NCI-H1436 treated with DMSO at 0.1 percent for 48 hours (cell line): ENCODE data around the gene AGXT.
A peak's percentile ranks its signal among the peaks of the same experiment; 100 is the strongest.
"Not testable (repeated sequence)": the region's sequence is repeated elsewhere in the genome, so short reads cannot be mapped to it uniquely, and the experiment has no call there.

Experiments used
- DNase-seq: peaks from one replicate; lab custom pipeline; 2025; lab: John Stamatoyannopoulos, UW

The AGXT gene

GRCh38 chr2:240840435-240841060 is 28.1 kb upstream of the AGXT start:
- peak; percentile 7 for DNase-seq

DNA sequence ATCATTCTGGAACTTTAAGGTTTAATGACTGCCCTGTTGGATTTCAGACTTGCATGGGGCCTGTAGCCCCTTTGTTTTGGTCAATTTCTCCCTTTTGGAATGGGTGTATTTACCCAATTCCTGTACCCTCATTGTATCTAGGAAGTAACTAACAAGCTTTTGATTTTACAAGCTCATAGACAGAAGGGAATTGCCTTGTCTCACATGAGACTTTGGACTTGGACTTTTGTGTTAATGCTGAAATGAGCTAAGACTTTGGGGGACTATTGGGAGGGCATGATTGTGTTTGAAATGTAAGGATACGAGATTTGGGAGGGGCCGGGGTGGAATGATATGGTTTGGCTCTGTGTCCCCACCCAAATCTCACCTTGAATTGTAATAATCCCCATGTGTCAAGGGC is 22.3 kb upstream of the AGXT start:
- not testable (repeated sequence) for DNase-seq

GRCh38 chr2:240846873-240847595 is 21.6 kb upstream of the AGXT start:
- no peak for DNase-seq

GRCh38 chr2:240847817-240848216 is 20.8 kb upstream of the AGXT start:
- no peak for DNase-seq

- DNase-seq = no peak
Measured at GRCh38 chr2:240848900-240849680, 19.5 kb upstream of the AGXT start.

DNA sequence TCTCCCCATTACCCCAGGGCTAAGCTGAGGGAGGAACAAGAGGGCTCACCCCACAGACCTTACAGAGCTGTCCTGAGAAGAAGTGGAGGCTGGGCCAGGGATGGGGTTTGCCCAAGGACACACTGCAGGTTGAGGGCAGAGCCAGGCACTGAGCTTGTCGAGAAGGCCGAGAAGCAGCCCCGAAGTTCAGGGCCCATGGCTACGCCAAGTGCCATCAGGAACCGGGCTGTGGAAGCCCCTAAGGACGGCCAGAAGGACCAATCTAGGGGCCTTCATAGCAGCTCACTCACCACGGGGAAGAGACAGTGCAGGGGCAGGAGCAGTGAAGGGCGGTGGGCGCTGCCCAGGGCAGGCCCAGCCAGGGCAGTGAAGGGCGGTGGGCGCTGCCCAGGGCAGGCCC is 18.6 kb upstream of the AGXT start:
- DNase-seq = no peak

DNA sequence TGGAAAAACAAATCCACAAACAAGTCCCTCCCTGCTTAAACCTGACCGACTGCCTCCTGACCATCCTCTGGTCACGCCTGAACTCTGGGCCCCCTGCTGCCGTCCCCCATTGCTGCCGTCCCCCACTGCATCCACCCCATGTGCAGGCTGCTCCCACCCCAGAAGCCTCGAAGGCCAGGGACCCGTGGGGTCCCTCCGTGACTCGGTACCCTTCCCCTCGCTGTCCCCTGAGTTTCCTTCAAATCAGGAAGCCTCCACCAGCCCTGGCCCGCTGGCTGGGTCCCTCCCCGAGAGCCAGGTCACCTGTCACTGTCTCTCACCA is 17.9 kb upstream of the AGXT start:
- no peak for DNase-seq

GRCh38 chr2:240851078-240851991 is 17.3 kb upstream of the AGXT start:
- DNase-seq = peak; percentile 9

- DNase-seq = no peak
Measured at GRCh38 chr2:240852671-240853314, 15.8 kb upstream of the AGXT start.

DNA sequence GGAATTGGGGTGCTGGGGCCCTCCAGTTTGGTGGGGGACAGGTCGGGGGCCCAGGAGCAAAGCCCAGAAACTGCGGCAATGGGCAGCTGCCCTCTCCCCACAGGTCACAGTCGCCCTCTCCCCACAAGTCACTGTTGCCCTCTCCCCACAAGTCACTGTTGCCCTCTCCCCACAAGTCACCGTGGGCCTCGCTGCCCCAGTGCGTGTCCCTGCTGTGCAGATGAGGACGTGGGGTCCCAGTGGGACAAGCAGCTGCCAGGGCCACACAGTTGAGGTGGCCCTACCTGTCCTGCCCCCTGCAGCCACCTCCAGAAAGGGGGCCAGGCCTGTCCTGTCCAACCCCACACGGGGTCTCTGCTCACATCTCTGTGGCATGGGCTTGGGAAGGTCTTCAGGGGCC is 13.0 kb upstream of the AGXT start:
- DNase-seq = no peak

GRCh38 chr2:240856151-240856980 is 12.3 kb upstream of the AGXT start:
- DNase-seq = no peak

GRCh38 chr2:240857039-240858008 is 11.3 kb upstream of the AGXT start:
- no peak for DNase-seq

GRCh38 chr2:240858321-240858720 is 10.3 kb upstream of the AGXT start:
- DNase-seq = no peak

GRCh38 chr2:240858871-240859270 is 9.8 kb upstream of the AGXT start:
- no peak for DNase-seq

DNA sequence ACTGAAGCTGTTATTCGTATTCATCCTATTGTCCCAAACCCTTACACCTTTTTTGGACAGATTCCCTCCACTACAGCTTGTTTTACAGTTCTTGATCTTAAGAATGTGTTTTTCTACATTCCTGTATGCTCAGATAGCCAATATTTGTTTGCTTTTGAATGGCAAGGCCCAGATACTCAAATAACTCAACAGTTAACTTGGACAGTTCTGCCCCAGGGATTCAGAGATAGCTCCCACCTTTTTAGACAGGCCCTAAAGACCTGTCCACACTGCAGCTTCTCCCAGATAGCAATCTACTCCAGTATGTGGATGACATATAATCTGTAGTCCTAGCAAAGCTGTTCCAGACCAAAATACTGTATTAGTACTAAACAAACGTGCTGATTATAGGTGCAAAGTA is 7.1 kb upstream of the AGXT start:
- DNase-seq = no peak

- no peak for DNase-seq
Measured at GRCh38 chr2:240864475-240864874, 4.1 kb upstream of the AGXT start.

- DNase-seq = no peak
Measured at GRCh38 chr2:240865391-240865790, 3.2 kb upstream of the AGXT start.

GRCh38 chr2:240869109-240869955 is 708 bp downstream of the AGXT start:
- no peak for DNase-seq
